ENCODE data around the gene DCAF8.

The DCAF8 gene

DNA sequence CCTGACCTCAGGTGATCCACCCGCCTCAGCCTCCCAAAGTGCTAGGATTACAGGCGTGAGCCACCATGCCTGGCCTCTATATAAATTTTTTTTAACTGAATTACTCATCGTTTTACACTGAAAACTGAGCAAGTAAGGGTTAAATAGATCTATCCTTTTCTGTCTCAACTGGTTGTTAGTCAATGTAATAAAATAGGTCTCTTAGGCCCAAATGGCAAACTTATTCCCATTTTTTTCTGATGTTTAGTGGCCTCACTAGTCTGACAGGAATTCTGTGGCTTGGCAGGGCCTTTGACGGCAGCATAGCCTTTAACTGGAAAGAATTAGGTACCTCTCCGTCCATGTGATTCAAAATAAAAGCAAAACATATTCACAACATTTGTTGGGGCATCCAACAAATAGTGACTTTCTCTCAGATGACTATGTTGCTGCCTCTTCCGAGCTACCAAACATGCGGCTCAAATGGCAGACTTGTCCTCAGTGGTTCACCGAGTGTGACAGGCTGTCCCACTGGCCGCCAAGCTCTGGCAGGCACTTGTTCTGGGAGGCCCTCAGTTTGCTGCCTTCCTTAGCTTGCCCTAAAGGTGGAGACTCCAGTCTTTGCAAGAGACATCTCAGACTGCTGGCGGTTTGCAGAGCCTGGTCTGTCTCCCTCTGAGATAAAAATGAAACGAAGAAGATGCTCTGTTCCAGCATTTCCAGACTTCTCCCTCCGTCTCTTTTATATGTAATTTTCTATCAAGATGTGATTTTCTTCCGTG, 93.6 kb downstream of the DCAF8 start:
- DNase-seq: no peak

DNA sequence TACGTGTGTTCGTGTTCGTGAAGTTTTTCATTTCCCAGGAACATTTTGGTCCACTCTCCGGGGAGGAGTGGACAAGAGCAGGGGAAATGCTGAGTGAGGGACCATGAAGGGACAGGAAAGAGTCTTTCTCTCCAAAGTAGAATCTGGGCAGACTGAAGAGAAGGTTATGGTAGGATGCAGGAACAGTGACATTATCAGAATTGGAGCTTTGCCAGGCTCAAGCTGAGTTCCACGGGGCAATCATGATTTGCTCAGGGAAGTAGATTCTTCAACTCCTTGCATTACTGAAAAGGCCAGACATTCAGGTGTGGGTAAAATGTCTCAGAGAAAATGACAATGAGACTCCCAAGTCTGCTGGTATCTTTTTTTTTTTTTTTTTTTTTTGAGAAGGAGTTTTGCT, 94.3 kb downstream of the DCAF8 start:
- peak in 1 of 3 donors; percentile 21 for DNase-seq

DNA sequence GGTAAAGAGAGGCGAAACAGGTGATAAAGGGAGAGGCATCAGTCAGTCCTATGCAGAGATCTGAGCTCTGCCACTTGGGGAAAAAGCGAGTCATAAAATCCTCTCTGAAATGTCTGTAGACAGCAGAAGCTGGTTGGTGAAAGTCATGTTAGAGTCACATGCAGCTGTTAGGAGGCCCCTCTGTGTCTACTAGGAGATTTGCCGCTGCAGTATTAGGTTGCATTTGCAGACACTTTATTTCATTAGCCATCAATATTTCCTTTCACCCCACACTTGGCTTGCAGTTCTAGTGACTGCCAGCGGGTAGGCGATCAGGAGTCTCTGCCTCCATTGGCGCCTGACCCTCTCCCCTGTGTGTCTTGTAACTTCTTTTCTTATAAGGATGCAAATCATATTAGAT, 94.8 kb downstream of the DCAF8 start:
- DNase-seq: peak in 2 of 3 donors; percentile 11 to 39

DNA sequence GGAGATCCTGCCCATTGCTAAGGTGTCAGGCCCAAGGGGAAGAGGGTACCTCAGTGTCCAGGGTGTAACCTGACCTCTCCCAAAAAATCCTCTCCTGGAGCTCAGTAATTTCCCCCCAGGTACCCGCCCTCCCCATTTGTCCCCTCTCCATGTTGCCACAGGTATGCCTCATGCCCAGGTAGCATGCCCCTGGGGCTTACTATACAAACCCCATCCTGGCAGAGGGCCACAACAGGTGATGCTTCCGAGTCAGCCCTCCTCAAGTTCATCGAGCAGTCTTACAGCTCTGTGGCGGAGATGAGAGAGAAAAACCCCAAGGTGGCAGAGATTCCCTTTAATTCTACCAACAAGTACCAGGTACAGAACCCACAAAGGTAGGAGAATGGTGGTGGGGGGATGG, 95.3 kb downstream of the DCAF8 start:
- DNase-seq: no peak

DNA sequence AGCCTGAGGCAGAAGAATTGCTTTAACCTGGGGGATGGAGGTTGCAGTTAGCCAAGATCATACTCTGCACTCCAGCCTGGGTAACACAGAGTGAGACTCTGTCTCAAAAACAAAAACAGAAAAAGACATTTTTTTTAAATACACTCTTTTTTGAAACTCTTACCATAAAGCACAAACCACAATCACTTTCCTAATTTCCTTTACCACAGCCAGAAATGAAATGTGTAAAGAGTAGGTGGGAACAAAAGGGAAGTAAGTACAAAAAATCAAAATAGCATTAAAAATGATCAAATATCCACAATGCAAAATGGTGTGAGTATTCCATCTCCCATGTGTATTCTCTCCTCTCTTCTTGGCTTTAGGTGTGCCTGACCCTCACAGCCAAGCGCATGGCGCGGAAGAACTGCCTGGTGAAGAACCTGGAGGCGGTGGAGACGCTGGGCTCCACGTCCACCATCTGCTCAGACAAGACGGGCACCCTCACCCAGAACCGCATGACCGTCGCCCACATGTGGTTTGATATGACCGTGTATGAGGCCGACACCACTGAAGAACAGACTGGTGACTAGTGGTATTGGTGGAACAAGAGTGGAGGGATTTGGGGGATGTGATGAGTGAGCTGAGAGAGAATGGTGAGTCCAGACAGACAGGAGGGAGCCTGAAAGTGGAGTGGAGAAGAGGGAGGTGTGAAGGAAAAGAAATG, 96.0 kb downstream of the DCAF8 start:
- peak; percentile 31 to 78 (median 34) for DNase-seq
